K562 (cell line): ENCODE data around the gene RSBN1L. TPM values are rescaled to one million over a fixed set of nuclear protein-coding genes. Genes with fewer than 3 reads are reported as not detected.

Experiments used
- ATAC-seq: fragments of 200-7000 bp; cut with Tn5 transposase; 3 replicates; pipeline ENCODE4 v1.9.1; 2020; ENCODE audit warnings: moderate library complexity
- BruUV-seq: library from RNA; stranded (reverse); fragments of 400-500 nt; replicated peaks from 2 replicates; lab custom pipeline; 2021; lab: Mats Ljungman, UMichigan
- CTCF ChIA-PET: fragments of 300-600 bp; formaldehyde crosslinking; extraction: SDS; loops from one replicate; lab custom pipeline; 2021; ENCODE audit warnings: low intra/inter-chr PET ratio; lab: Yijun Ruan, JAX
- POLR2A ChIA-PET: fragments of 300-600, 350-650 bp; sonication (Branson Sonifier 250); formaldehyde crosslinking; extraction: SDS; loops from one replicate; lab custom pipeline; 2021; ENCODE audit warnings: antibody characterized with exemption, inconsistent platforms; lab: Yijun Ruan, JAX
- DNase-seq, 4 experiments: peaks; one replicate each; pipeline versions ENCODE4 v3.0.0 to v3.0.0-alpha.2; 2011 to 2018; ENCODE audit warnings: low spot score in 3 of 4, mixed read lengths in 3 of 4; ENCODE audit errors: extremely low read depth in 1 of 4
- FAIRE-seq: peaks from 2 replicates; lab custom pipeline; 2011; peaks lifted over from hg19 to GRCh38; lab: Jason Lieb, UNC
- H2AFZ ChIP-seq: 2 replicates; pipeline ENCODE4 v1.6.0; 2011; ENCODE audit warnings: low read depth, low read length, control low read depth, inconsistent platforms
- H3K27ac ChIP-seq: fragments of 200-600 bp; 3 replicates; pipeline ENCODE4 v1.8.0; 2011; ENCODE audit warnings: low read depth, mild to moderate bottlenecking, control low read depth, inconsistent platforms, low read length, moderate library complexity, mixed read lengths; ENCODE audit errors: extremely low read depth
- H3K27me3 ChIP-seq, 2 experiments: fragments of 300-600 bp in 1 of 2; 2 replicates in 1 of 2; 3 replicates in 1 of 2; pipeline versions ENCODE4 v1.6.0 to v1.8.0; 2011; ENCODE audit warnings: inconsistent platforms in 2 of 2, low read length in 2 of 2, mild to moderate bottlenecking in 1 of 2, mixed read lengths in 1 of 2, moderate library complexity in 1 of 2; ENCODE audit not compliant: control insufficient read depth in 2 of 2, insufficient read depth in 2 of 2
- H3K36me3 ChIP-seq: fragments of 300-600 bp; 3 replicates; pipeline ENCODE4 v1.8.0; 2011; ENCODE audit warnings: mild to moderate bottlenecking, low read length, inconsistent platforms; ENCODE audit not compliant: control insufficient read depth, insufficient read depth
- H3K4me1 ChIP-seq, 2 experiments: fragments of 200-600 bp in 1 of 2; replicated peaks in 1 of 2; 2 replicates in 1 of 2; 3 replicates in 1 of 2; pipeline versions ENCODE4 v1.5.1 to v1.8.0; 2011; ENCODE audit warnings: inconsistent platforms in 2 of 2, low read length in 2 of 2, mild to moderate bottlenecking in 1 of 2, mixed read lengths in 1 of 2, moderate library complexity in 1 of 2; ENCODE audit not compliant: control insufficient read depth in 2 of 2, insufficient read depth in 2 of 2
- H3K4me2 ChIP-seq: 2 replicates; pipeline ENCODE4 v1.6.1; 2011; ENCODE audit warnings: low read length, control low read depth, inconsistent platforms, mixed read lengths; ENCODE audit not compliant: insufficient read depth
- H3K4me3 ChIP-seq: fragments of 200-600 bp; sonication (generic), shearing (Covaris generic); 2 replicates; pipeline ENCODE4 v1.5.1; 2016; ENCODE audit warnings: control low read depth, inconsistent platforms
- H3K79me2 ChIP-seq: fragments of 200-600 bp; 3 replicates; pipeline ENCODE4 v1.8.0; 2011; ENCODE audit warnings: low read length, inconsistent platforms; ENCODE audit not compliant: control insufficient read depth, insufficient read depth
- H3K9ac ChIP-seq, 2 experiments: 2 replicates each; pipeline versions ENCODE4 v1.6.0 to v1.6.1; 2011; ENCODE audit warnings: low read depth in 2 of 2, low read length in 2 of 2, control low read depth in 1 of 2, inconsistent platforms in 1 of 2, mild to moderate bottlenecking in 1 of 2, mixed read lengths in 1 of 2; ENCODE audit not compliant: insufficient read depth in 1 of 2
- H3K9me1 ChIP-seq: one replicate; pipeline ENCODE4 v1.6.0; 2011; ENCODE audit warnings: inconsistent platforms, mild to moderate bottlenecking, low read length, moderate library complexity; ENCODE audit not compliant: control insufficient read depth, insufficient read depth
- H3K9me3 ChIP-seq: replicated peaks from 2 replicates; pipeline ENCODE4 v1.5.1; 2011; ENCODE audit warnings: low read depth, low read length, inconsistent platforms; ENCODE audit not compliant: control insufficient read depth, insufficient read depth
- H4K20me1 ChIP-seq: replicated peaks from 2 replicates; pipeline ENCODE4 v1.6.1; 2011; ENCODE audit warnings: low read length, inconsistent platforms, mixed read lengths; ENCODE audit not compliant: control insufficient read depth, insufficient read depth
- ARID1B ChIP-seq: fragments of 450-650 bp; IDR thresholded peaks from 2 replicates; pipeline ENCODE4 v1.6.1; 2016; ENCODE audit warnings: antibody characterized with exemption, mild to moderate bottlenecking, inconsistent platforms
- ATF4 ChIP-seq: fragments of 450-650 bp; formaldehyde crosslinking; IDR thresholded peaks from 2 replicates; pipeline ENCODE4 v1.4.0; 2022; ENCODE audit warnings: mild to moderate bottlenecking, moderate library complexity
- EGR1 ChIP-seq: fragments of 450-650 bp; conservative IDR thresholded peaks from 2 replicates; pipeline ENCODE4 v1.6.1; 2017; ENCODE audit warnings: mild to moderate bottlenecking
- MCM5 ChIP-seq: fragments of 450-650 bp; IDR thresholded peaks from 2 replicates; pipeline ENCODE4 v1.6.1; 2016; ENCODE audit warnings: low read depth
- RBM34 ChIP-seq: fragments of 200-400 bp; formaldehyde crosslinking; IDR thresholded peaks from 2 replicates; pipeline ENCODE4 v1.6.1; 2018; ENCODE audit warnings: low read length, borderline replicate concordance; ENCODE audit not compliant: insufficient read depth
- SMAD4 ChIP-seq: fragments of 250-450 bp; sonication (Bioruptor Pico); conservative IDR thresholded peaks from 2 replicates; pipeline ENCODE4 v1.8.0; 2021; ENCODE audit warnings: inconsistent platforms, mild to moderate bottlenecking, moderate library complexity
- SUPT5H ChIP-seq: fragments of 450-650 bp; IDR thresholded peaks from 2 replicates; pipeline ENCODE4 v1.6.1; 2016
- WGBS: fragments of 100-300 bp; shearing (Covaris generic); methylation state at CpG from one replicate; pipeline ENCODE4 v1.1.6; 2016; ENCODE audit warnings: low coverage, mixed read lengths; ENCODE audit not compliant: insufficient coverage; ENCODE audit errors: missing lambda C conversion rate; 5-methylcytosine and 5-hydroxymethylcytosine counted together
- in situ Hi-C: fragments of 300-500 bp; cut with MboI; formaldehyde crosslinking; loops from 4 replicates; pipeline ENCODE4 v1.15.0; 2018; ENCODE audit warnings: inconsistent platforms, mixed read lengths
- intact Hi-C: fragments of 100-400 bp; cut with micrococcal nuclease; formaldehyde crosslinking; loops from 2 replicates; pipeline ENCODE4 v1.14.2; 2022
- polyA plus RNA-seq, 8 experiments: library from polyadenylated mRNA; depleted of rRNA in 4 of 8; stranded (reverse) in 5 of 8; unstranded in 3 of 8; fragments of >200 nt; fragmentation: Nextera tagmentation in 2 of 8; fragmentation: Illumina TruSeq in 1 of 8; extraction: Ambion mirVana in 2 of 8; extraction: Trizol in 1 of 8; gene quantifications; 2 replicates each; pipeline versions ENCODE4 v1.2.1 to v1.2.3, GENCODE V29; 2011 to 2014; ENCODE audit warnings: inconsistent platforms in 1 of 8, missing spikeins in 1 of 8
- total RNA-seq, 7 experiments: library from RNA; depleted of rRNA in 6 of 7; stranded (reverse); fragments of >200 nt in 6 of 7; fragmentation: Illumina TruSeq in 2 of 7; extraction: Trizol in 2 of 7; gene quantifications; 2 replicates each; pipeline versions ENCODE4 v1.2.1 to v1.2.3, GENCODE V29; 2011 to 2021; ENCODE audit warnings: low replicate concordance in 1 of 7

Gene RSBN1L
- total and polyA plus RNA-seq, 9 of the 15 experiments (the other 6 are each of a cell fraction or from before 2014, with no cell fraction given): 6.2 to 35.2 (median 20.1) TPM

GRCh38 chr7:77661816-77662215 lies 34.4 kb upstream of the RSBN1L start:
- no TSS peak for BruUV-seq
- no peak overlapping the region for H2AFZ ChIP-seq
- ChIA-PET CTCF (interaction anchor here (0.8 kb wide), 1 partner anchor 99 kb away, joined by 3 read pairs; no protein-coding TSS in a partner anchor), POLR2A (interaction anchor here (0.8 kb wide), 1 partner anchor 180 kb away, joined by 3 read pairs; no protein-coding TSS in a partner anchor)
- in situ Hi-C loops (loop anchor here (10.0 to 25.0 kb wide), 2 partner anchors 373 to 550 kb away; no protein-coding TSS in a partner anchor), intact Hi-C loops (no loop called here)
- H3K4me3 ChIP-seq: no peak overlapping the region
- H3K4me1 ChIP-seq: no peaks in the 10 kb centered on the region
- H4K20me1 ChIP-seq: no peaks in the 10 kb centered on the region
- no peak for FAIRE-seq
- no peak for DNase-seq
- H3K9ac ChIP-seq: no peak overlapping the region
- no peaks in the 10 kb centered on the region for H3K9me3 ChIP-seq
- no peaks in the 10 kb centered on the region for H3K79me2 ChIP-seq
- no peak for ATAC-seq
- H3K9me1 ChIP-seq: no peaks in the 10 kb centered on the region
- no peaks in the 10 kb centered on the region for H3K36me3 ChIP-seq
- no peak overlapping the region for H3K27ac ChIP-seq
- no peaks in the 10 kb centered on the region for H3K27me3 ChIP-seq
- WGBS: 75% methylated on average over 5 of the region's 5 CpGs
- TF ChIP-seq RBM34 (no peak), SMAD4 (CRISPR knock-in tag) (no peak), ARID1B (no peak), MCM5 (no peak), ATF4 (CRISPR knock-in tag) (no peak), EGR1 (no peak), SUPT5H (no peak)
- H3K4me2 ChIP-seq: no peak overlapping the region
